GM23248 (cell line): Measurements from ENCODE around the gene WFDC5. TPM values are rescaled to one million over a fixed set of nuclear protein-coding genes. Genes with fewer than 3 reads are reported as not detected.

Source experiments
- DNase-seq: peaks from one replicate; pipeline ENCODE4 v3.0.0-alpha.2; 2015
- H2AFZ ChIP-seq: fragments of 200-600 bp; sonication (generic); 2 replicates; pipeline ENCODE4 v1.6.1; 2016; ENCODE audit warnings: antibody characterized with exemption
- H3F3A ChIP-seq: fragments of 200-600 bp; sonication (generic); 2 replicates; pipeline ENCODE4 v1.6.1; 2016; ENCODE audit warnings: mild to moderate bottlenecking, antibody characterized with exemption, mixed run types; ENCODE audit not compliant: insufficient read depth
- H3K27ac ChIP-seq: fragments of 200-600 bp; sonication (generic); 2 replicates; pipeline ENCODE4 v1.5.1; 2016; ENCODE audit warnings: mild to moderate bottlenecking
- H3K27me3 ChIP-seq: fragments of 200-600 bp; sonication (generic); replicated peaks from 2 replicates; pipeline ENCODE4 v1.6.1; 2016; ENCODE audit warnings: mild to moderate bottlenecking; ENCODE audit not compliant: insufficient read depth
- H3K36me3 ChIP-seq: fragments of 200-600 bp; sonication (generic); 2 replicates; pipeline ENCODE4 v1.6.1; 2016; ENCODE audit warnings: low read depth, mild to moderate bottlenecking
- H3K4me1 ChIP-seq: fragments of 200-600 bp; sonication (generic); 2 replicates; pipeline ENCODE4 v1.6.1; 2016; ENCODE audit warnings: mild to moderate bottlenecking; ENCODE audit not compliant: insufficient read depth
- H3K4me2 ChIP-seq: fragments of 200-600 bp; sonication (generic); one replicate; pipeline ENCODE4 v1.6.1; 2016; ENCODE audit warnings: mild to moderate bottlenecking; ENCODE audit not compliant: unreplicated experiment
- H3K4me3 ChIP-seq: fragments of 200-600 bp; sonication (generic); 2 replicates; pipeline ENCODE4 v1.5.1; 2016; ENCODE audit warnings: mild to moderate bottlenecking
- H3K79me2 ChIP-seq: fragments of 200-600 bp; sonication (generic); 2 replicates; pipeline ENCODE4 v1.6.1; 2016; ENCODE audit warnings: mild to moderate bottlenecking; ENCODE audit not compliant: insufficient read depth
- H3K9ac ChIP-seq: fragments of 200-600 bp; sonication (generic); 2 replicates; pipeline ENCODE4 v1.6.1; 2016; ENCODE audit warnings: mild to moderate bottlenecking
- H3K9me2 ChIP-seq: fragments of 200-600 bp; sonication (generic); 2 replicates; pipeline ENCODE4 v1.6.1; 2016; ENCODE audit warnings: mixed run types, mild to moderate bottlenecking, moderate library complexity; ENCODE audit not compliant: insufficient read depth
- H3K9me3 ChIP-seq: fragments of 200-600 bp; sonication (generic); one replicate; pipeline ENCODE4 v1.6.1; 2017; ENCODE audit warnings: low read depth
- H4K20me1 ChIP-seq: fragments of 200-600 bp; sonication (generic); 2 replicates; pipeline ENCODE4 v1.6.0; 2016; ENCODE audit not compliant: insufficient read depth
- EZH2 ChIP-seq: fragments of 200-600 bp; sonication (generic); IDR thresholded peaks from 2 replicates; pipeline ENCODE4 v1.6.1; 2018; ENCODE audit warnings: antibody characterized with exemption, mild to moderate bottlenecking; ENCODE audit not compliant: insufficient read depth, poor library complexity, severe bottlenecking
- EZH2phosphoT487 ChIP-seq: fragments of 200-600 bp; sonication (generic); IDR thresholded peaks from 2 replicates; pipeline ENCODE4 v1.6.1; 2018; ENCODE audit warnings: antibody characterized with exemption, moderate library complexity, mild to moderate bottlenecking, low read depth; ENCODE audit not compliant: insufficient read depth
- WGBS, 2 experiments: methylation state at CpG; one replicate each; pipeline ENCODE4 v1.1.6; 2015 to 2017; ENCODE audit warnings: low lambda C conversion rate in 2 of 2, low coverage in 1 of 2; ENCODE audit errors: missing lambda C conversion rate in 2 of 2; 5-methylcytosine and 5-hydroxymethylcytosine counted together
- in situ Hi-C: fragments of 300-500 bp; cut with MboI; formaldehyde crosslinking; loops from 2 replicates; pipeline ENCODE4 v1.15.0; 2020
- polyA plus RNA-seq: library from polyadenylated mRNA; unstranded; fragments of >200 nt; fragmentation: Nextera tagmentation; extraction: Ambion mirVana; gene quantifications from 2 replicates; pipeline ENCODE4 v1.2.1, GENCODE V29; 2016
- total RNA-seq: library from RNA; depleted of rRNA; stranded (reverse); fragments of >200 nt; shearing (Covaris generic); gene quantifications from 2 replicates; pipeline ENCODE4 v1.2.3, GENCODE V29; 2014

Gene WFDC5
- total and polyA plus RNA-seq, 2 experiments from 2014 or later, result not detected

- WGBS, 2 experiments, result 87 to 97% methylated on average over 3 of the region's 3 CpGs
- TF ChIP-seq EZH2, result no peak
- TF ChIP-seq EZH2phosphoT487, result no peak
- DNase-seq, result peak; percentile 38
These were observed 27.7 kb downstream of the WFDC5 start for GRCh38 chr20:45087097-45087790.

GRCh38 chr20:45085867-45086266 lies 29.1 kb downstream of the WFDC5 start:
- Histone ChIP-seq H3K79me2 (no peaks in the 10 kb centered on the region), H3K4me1 (peaks cover 38% of the 10 kb centered on the region), H3K27me3 (no peaks in the 10 kb centered on the region), H3K9me3 (no peaks in the 10 kb centered on the region), H4K20me1 (no peaks in the 10 kb centered on the region), H3K9ac (no peak overlapping the region), H3K27ac (no peak overlapping the region), H3K36me3 (0 out of 2 replicates have a peak, but pooled peaks cover 6% of the 10 kb centered on the region), H3F3A (peaks cover 48% of the 10 kb centered on the region), H2AFZ (no peak overlapping the region), H3K4me2 (no peak overlapping the region), H3K9me2 (peaks cover 7% of the 10 kb centered on the region; the same call in 1 of the 2 replicates), H3K4me3 (no peak overlapping the region)
- DNase-seq, result no peak
- TF ChIP-seq EZH2, result no peak
- no peak for TF ChIP-seq EZH2phosphoT487
- in situ Hi-C loops, result no loop called here
- 95 to 100% methylated on average over 1 of the region's 1 CpG for WGBS, 2 experiments

More at GRCh38 chr20:45087097-45087790, 27.7 kb downstream of the WFDC5 start:
- H3K27me3 ChIP-seq, result no peaks in the 10 kb centered on the region
- peak overlapping the region; percentile 23; the same call in 1 of the 2 replicates for H3K4me3 ChIP-seq
- peak overlapping the region; percentile 94 for H3K27ac ChIP-seq
- in situ Hi-C loops, result no loop called here
- H2AFZ ChIP-seq, result no peak overlapping the region
- peak overlapping the region; percentile 68; the same call in 1 of the 2 replicates for H3K9ac ChIP-seq
- no peaks in the 10 kb centered on the region for H4K20me1 ChIP-seq
- H3K4me1 ChIP-seq, result peaks cover 38% of the 10 kb centered on the region
- no peaks in the 10 kb centered on the region for H3K79me2 ChIP-seq
- H3K36me3 ChIP-seq, result 0 out of 2 replicates have a peak, but pooled peaks cover 6% of the 10 kb centered on the region
- peaks cover 7% of the 10 kb centered on the region; the same call in 1 of the 2 replicates for H3K9me2 ChIP-seq
- no peaks in the 10 kb centered on the region for H3K9me3 ChIP-seq
- peaks cover 48% of the 10 kb centered on the region for H3F3A ChIP-seq
- H3K4me2 ChIP-seq, result peak overlapping the region; percentile 80

DNA sequence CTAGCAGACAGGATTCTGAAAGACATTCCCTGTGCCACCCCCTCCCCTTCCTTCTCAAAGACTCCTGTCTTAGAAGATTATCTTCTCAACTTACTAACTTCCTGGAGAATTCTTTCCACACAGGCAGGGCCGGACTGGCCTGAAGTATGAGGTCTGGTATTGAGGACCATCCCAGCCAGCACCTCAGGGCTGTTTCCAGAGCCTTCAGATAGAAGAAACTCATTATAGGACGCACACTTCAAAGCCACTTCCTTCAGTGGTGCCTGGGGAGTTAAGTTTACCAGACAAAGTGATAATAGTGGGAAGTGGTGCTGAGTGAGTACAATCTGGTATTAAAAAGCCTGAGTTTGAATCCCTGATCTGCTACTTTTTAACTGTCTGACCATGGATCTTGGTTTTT lies 29.7 kb downstream of the WFDC5 start:
- peaks cover 44% of the 10 kb centered on the region for H3F3A ChIP-seq
- no peak overlapping the region for H3K4me2 ChIP-seq
- H3K9ac ChIP-seq, result no peak overlapping the region
- no peak overlapping the region for H3K27ac ChIP-seq
- H4K20me1 ChIP-seq, result no peaks in the 10 kb centered on the region
- H2AFZ ChIP-seq, result no peak overlapping the region
- H3K36me3 ChIP-seq, result peaks cover 6% of the 10 kb centered on the region; the same call in 1 of the 2 replicates
- DNase-seq, result no peak
- no peak overlapping the region for H3K4me3 ChIP-seq
- peaks cover 34% of the 10 kb centered on the region for H3K4me1 ChIP-seq
- WGBS, 2 experiments, result 93 to 100% methylated on average over 2 of the region's 2 CpGs
- H3K9me3 ChIP-seq, result no peaks in the 10 kb centered on the region
- H3K79me2 ChIP-seq, result no peaks in the 10 kb centered on the region
- H3K9me2 ChIP-seq, result peaks cover 7% of the 10 kb centered on the region; the same call in 1 of the 2 replicates
- no peaks in the 10 kb centered on the region for H3K27me3 ChIP-seq
- TF ChIP-seq EZH2phosphoT487 (no peak), EZH2 (no peak)
- in situ Hi-C loops, result no loop called here

DNA sequence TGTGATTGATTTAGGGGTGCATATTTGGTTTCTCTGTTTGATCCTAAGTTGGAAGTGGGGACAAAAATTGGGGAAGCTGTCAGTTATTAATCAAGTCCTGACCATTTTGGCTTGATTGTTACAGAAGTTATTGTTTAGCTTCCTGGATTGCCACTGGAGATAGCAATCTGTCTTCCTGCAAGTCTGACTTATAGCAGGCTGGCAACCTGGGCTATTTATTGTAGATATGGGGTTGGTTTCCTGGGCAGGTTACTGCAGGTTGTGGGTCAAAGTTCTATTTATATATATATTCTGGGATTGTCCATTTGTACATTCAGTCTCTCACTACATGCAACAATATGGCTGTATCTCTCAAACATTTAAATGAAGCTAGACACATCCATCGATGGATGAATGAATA lies 31.8 kb downstream of the WFDC5 start:
- no peaks in the 10 kb centered on the region for H3K79me2 ChIP-seq
- no peak overlapping the region for H3K27ac ChIP-seq
- H3K9ac ChIP-seq, result no peak overlapping the region
- no peaks in the 10 kb centered on the region for H3K9me3 ChIP-seq
- no peaks in the 10 kb centered on the region for H3K27me3 ChIP-seq
- no peak overlapping the region for H2AFZ ChIP-seq
- DNase-seq, result no peak
- peaks cover 6% of the 10 kb centered on the region; the same call in 1 of the 2 replicates for H3K36me3 ChIP-seq
- peaks cover 7% of the 10 kb centered on the region; the same call in 1 of the 2 replicates for H3K9me2 ChIP-seq
- H4K20me1 ChIP-seq, result no peaks in the 10 kb centered on the region
- peaks cover 17% of the 10 kb centered on the region for H3K4me1 ChIP-seq
- no peak overlapping the region for H3K4me3 ChIP-seq
- no peak overlapping the region for H3K4me2 ChIP-seq
- in situ Hi-C loops, result no loop called here
- peaks cover 26% of the 10 kb centered on the region for H3F3A ChIP-seq
- 97 to 100% methylated on average over 1 of the region's 1 CpG for WGBS, 2 experiments
- TF ChIP-seq EZH2, result no peak
- TF ChIP-seq EZH2phosphoT487, result no peak
